H1 (cell line): Measurements from ENCODE around the gene ASCL5.

Experiments
- KDM5A ChIP-seq: fragments of 200-600 bp; IDR thresholded peaks from 2 replicates; pipeline ENCODE4 v1.7.1; 2012; ENCODE audit warnings: mild to moderate bottlenecking, low read length, inconsistent platforms, mixed read lengths
- POLR2AphosphoS5 ChIP-seq: IDR thresholded peaks from 2 replicates; pipeline ENCODE4 v1.6.1; 2011; ENCODE audit warnings: low read depth, low read length
- SP2 ChIP-seq: IDR thresholded peaks from 2 replicates; pipeline ENCODE4 v1.6.1; 2012; ENCODE audit warnings: mild to moderate bottlenecking, low read length, inconsistent platforms
- TF ChIP-seq, protein P1 (sequence below), 3 experiments: IDR thresholded peaks; 1 replicate in 2 of 3; 2 replicates in 1 of 3; pipeline versions ENCODE4 v1.5.1 to v1.6.1; 2011; ENCODE audit warnings: low read length in 3 of 3, mild to moderate bottlenecking in 3 of 3, inconsistent platforms in 2 of 3, low read depth in 1 of 3, moderate library complexity in 1 of 3; ENCODE audit not compliant: insufficient read depth in 1 of 3; ENCODE audit errors: control extremely low read depth in 1 of 3

- TF ChIP-seq, protein P1, sequence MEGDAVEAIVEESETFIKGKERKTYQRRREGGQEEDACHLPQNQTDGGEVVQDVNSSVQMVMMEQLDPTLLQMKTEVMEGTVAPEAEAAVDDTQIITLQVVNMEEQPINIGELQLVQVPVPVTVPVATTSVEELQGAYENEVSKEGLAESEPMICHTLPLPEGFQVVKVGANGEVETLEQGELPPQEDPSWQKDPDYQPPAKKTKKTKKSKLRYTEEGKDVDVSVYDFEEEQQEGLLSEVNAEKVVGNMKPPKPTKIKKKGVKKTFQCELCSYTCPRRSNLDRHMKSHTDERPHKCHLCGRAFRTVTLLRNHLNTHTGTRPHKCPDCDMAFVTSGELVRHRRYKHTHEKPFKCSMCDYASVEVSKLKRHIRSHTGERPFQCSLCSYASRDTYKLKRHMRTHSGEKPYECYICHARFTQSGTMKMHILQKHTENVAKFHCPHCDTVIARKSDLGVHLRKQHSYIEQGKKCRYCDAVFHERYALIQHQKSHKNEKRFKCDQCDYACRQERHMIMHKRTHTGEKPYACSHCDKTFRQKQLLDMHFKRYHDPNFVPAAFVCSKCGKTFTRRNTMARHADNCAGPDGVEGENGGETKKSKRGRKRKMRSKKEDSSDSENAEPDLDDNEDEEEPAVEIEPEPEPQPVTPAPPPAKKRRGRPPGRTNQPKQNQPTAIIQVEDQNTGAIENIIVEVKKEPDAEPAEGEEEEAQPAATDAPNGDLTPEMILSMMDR (IDR thresholded peaks at IDR 0.05; ENCODE audit: control extremely low read depth in 1 of 3, insufficient read depth in 1 of 3, low read depth in 1 of 3, low read length in 3 of 3) = no peak
- TF ChIP-seq SP2 (no peak), POLR2AphosphoS5 (no peak), KDM5A (no peak)
Observed at GRCh38 chr1:201145816-201146215, 18.8 kb upstream of the ASCL5 start.
